AG04449 (cell line): ENCODE data around the gene RPL4.

Experiments used
- CTCF ChIA-PET: fragments of 350-600 bp; formaldehyde crosslinking; extraction: SDS; loops from one replicate; lab custom pipeline; 2021; ENCODE audit warnings: antibody characterized with exemption; lab: Yijun Ruan, JAX
- POLR2A ChIA-PET: fragments of 400-600, 350-600 bp; formaldehyde crosslinking; extraction: SDS; loops from one replicate; lab custom pipeline; 2020; ENCODE audit warnings: antibody characterized with exemption, inconsistent platforms; lab: Yijun Ruan, JAX
- DNase-seq: peaks from one replicate; pipeline ENCODE4 v3.0.0-alpha.2; 2010; ENCODE audit warnings: low read depth, low spot score
- H3K4me3 ChIP-seq: 2 replicates; pipeline ENCODE4 v1.5.1; 2011; ENCODE audit warnings: low read depth, mild to moderate bottlenecking, control low read depth, low read length
- CTCF ChIP-seq: IDR thresholded peaks from one replicate; pipeline ENCODE4 v1.5.1; 2011; ENCODE audit warnings: mild to moderate bottlenecking, moderate library complexity, low read length, control low read depth, inconsistent platforms; ENCODE audit not compliant: insufficient read depth; ENCODE audit errors: missing control alignments

Gene RPL4

DNA sequence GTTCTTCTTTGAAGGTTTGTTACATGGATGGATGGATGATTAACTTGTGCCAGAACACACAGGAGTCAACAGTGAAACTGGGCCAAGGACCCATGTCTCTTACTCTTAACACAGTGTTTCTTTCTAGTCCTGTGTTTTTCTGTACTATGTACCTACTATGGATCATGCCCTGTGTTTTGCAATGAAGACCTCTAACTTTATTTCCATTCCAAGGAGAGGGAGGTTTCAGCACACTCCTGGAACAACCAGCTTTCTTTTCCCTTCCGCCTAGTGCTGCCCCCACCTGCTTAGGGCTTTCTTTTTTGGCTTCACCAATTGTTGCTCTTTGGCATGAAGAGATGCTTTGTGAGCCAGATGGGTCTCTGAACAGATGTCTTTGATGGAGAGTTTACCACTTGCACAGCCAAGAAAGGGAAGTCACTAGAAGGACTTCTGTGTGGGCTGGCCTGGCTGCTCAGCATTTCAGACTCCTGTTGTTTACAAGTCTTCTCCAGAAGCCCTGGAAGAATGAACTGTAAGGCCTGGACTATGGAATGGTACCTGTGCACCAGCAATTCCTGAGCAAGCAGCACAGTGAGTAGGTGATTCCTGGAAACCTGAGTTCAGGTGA, 51.6 kb downstream of the RPL4 start:
- DNase-seq = no peak
- CTCF ChIA-PET = no interaction called here
- POLR2A ChIA-PET = no interaction called here
- no peak overlapping the region for H3K4me3 ChIP-seq
- no peak for TF ChIP-seq CTCF

DNA sequence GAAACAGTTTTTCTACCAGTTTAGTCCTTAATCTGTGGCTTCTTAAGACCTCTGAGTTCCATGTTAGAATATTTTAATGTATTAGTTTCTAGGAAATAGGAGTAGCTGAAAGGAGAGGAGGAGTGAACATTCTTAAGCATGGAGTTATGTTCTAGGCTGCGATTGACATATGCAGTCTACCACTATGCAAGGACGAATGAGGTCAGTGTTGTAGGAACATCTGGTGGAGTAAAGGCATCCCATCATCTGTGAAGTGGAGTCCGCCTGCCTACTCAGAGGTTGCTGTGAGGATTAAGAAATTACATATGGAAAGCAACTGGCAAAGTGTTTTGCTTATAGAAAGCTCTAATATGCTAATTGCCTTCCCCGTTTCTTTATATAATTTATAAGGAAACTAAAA, 52.2 kb downstream of the RPL4 start:
- H3K4me3 ChIP-seq = no peak overlapping the region
- ChIA-PET POLR2A (no interaction called here), CTCF (no interaction called here)
- no peak for TF ChIP-seq CTCF
- no peak for DNase-seq
